Measurements from ENCODE around the gene CEACAM21.

Gene CEACAM21

GRCh38 chr19:41554907-41555306 lies 21.1 kb upstream of the CEACAM21 start:
- TF ChIP-seq CTCF (IDR thresholded peaks at IDR 0.05; ENCODE audit: insufficient read depth, missing control alignments) = no peak
- DNase-seq (ENCODE audit: insufficient read length, low spot score) = no peak
- FAIRE-seq = no peak

GRCh38 chr19:41555748-41556147 lies 20.2 kb upstream of the CEACAM21 start:
- FAIRE-seq (no peak), DNase-seq (ENCODE audit: insufficient read length, low spot score) (no peak)
- TF ChIP-seq CTCF (IDR thresholded peaks at IDR 0.05; ENCODE audit: insufficient read depth, missing control alignments) = no peak

GRCh38 chr19:41563854-41564514 lies 12.0 kb upstream of the CEACAM21 start:
- TF ChIP-seq CTCF (IDR thresholded peaks at IDR 0.05; ENCODE audit: insufficient read depth, missing control alignments) = no peak
- DNase-seq (ENCODE audit: insufficient read length, low spot score) (no peak), FAIRE-seq (no peak)

- FAIRE-seq = no peak
- DNase-seq (ENCODE audit: insufficient read length, low spot score) = no peak
- TF ChIP-seq CTCF (IDR thresholded peaks at IDR 0.05; ENCODE audit: insufficient read depth, missing control alignments) = no peak
Measured at GRCh38 chr19:41564515-41565378, 11.2 kb upstream of the CEACAM21 start.

- FAIRE-seq (no peak), DNase-seq (ENCODE audit: insufficient read length, low spot score) (no peak)
- no peak for TF ChIP-seq CTCF (IDR thresholded peaks at IDR 0.05; ENCODE audit: insufficient read depth, missing control alignments)
Measured at GRCh38 chr19:41565379-41565720, 10.6 kb upstream of the CEACAM21 start.

GRCh38 chr19:41566001-41566400 lies 10.0 kb upstream of the CEACAM21 start:
- TF ChIP-seq CTCF (IDR thresholded peaks at IDR 0.05; ENCODE audit: insufficient read depth, missing control alignments) = no peak
- DNase-seq (ENCODE audit: insufficient read length, low spot score) (no peak), FAIRE-seq (no peak)

Measured in D721Med (cell line).